ENCODE data around the gene ZBED2. TPM values are rescaled to one million over a fixed set of nuclear protein-coding genes. Genes with fewer than 3 reads are reported as not detected.
A peak's percentile ranks its signal among the peaks of the same experiment; 100 is the strongest.
"Not testable (repeated sequence)": the region's sequence is repeated elsewhere in the genome, so short reads cannot be mapped to it uniquely, and the experiment has no call there.

ZBED2 gene
- not detected in 2 replicates for total RNA-seq (2014; rRNA removed; shearing (Covaris generic); ENCODE audit: low replicate concordance)

GRCh38 chr3:111595232-111595631 lies at the start of gene ZBED2:
Gene ZBED2 (minus strand): TSS chr3:111595346. CDS start chr3:111594201, 1,145 bp downstream.
- Histone ChIP-seq H3K36me3 (ENCODE audit: insufficient read depth, low read length) (no peaks in the 10 kb centered on the region), H3K4me2 (ENCODE audit: low read depth, low read length, poor library complexity, severe bottlenecking) (no peak within 1 kb of the TSS), H3K9me3 (ENCODE audit: low read length) (no peaks in the 10 kb centered on the region), H3K79me2 (ENCODE audit: low read length) (no peaks in the 10 kb centered on the region), H4K20me1 (ENCODE audit: insufficient read depth, low read depth, low read length) (no peaks in the 10 kb centered on the region), H3K4me1 (ENCODE audit: low read length) (peaks cover 9% of the 10 kb centered on the region), H3K27ac (ENCODE audit: low read length) (no peak within 1 kb of the TSS), H3K27me3 (ENCODE audit: low read length) (no peaks in the 10 kb centered on the region), H3K9me2 (replicated peaks; ENCODE audit: insufficient read depth, low read length) (no peaks in the 10 kb centered on the region), H2AFZ (ENCODE audit: low read length) (no peak within 1 kb of the TSS), H3K9ac (ENCODE audit: low read length) (no peak within 1 kb of the TSS), H3K4me3 (ENCODE audit: low read length) (no peak within 1 kb of the TSS)
- no peak for DNase-seq

- Histone ChIP-seq H3K9ac (ENCODE audit: low read length) (no peak overlapping the region), H3K4me3 (ENCODE audit: low read length) (no peak overlapping the region), H3K79me2 (ENCODE audit: low read length) (no peaks in the 10 kb centered on the region), H3K9me3 (ENCODE audit: low read length) (no peaks in the 10 kb centered on the region), H3K27ac (ENCODE audit: low read length) (no peak overlapping the region), H3K4me1 (ENCODE audit: low read length) (no peaks in the 10 kb centered on the region), H4K20me1 (ENCODE audit: insufficient read depth, low read depth, low read length) (no peaks in the 10 kb centered on the region), H3K36me3 (ENCODE audit: insufficient read depth, low read length) (no peaks in the 10 kb centered on the region), H3K27me3 (ENCODE audit: low read length) (no peaks in the 10 kb centered on the region), H2AFZ (ENCODE audit: low read length) (no peak overlapping the region), H3K9me2 (replicated peaks; ENCODE audit: insufficient read depth, low read length) (no peaks in the 10 kb centered on the region), H3K4me2 (ENCODE audit: low read depth, low read length, poor library complexity, severe bottlenecking) (no peak overlapping the region)
- DNase-seq, result no peak
Observed at GRCh38 chr3:111639316-111639715, 44.2 kb upstream of the ZBED2 start.

GRCh38 chr3:111636366-111636885 lies 41.3 kb upstream of the ZBED2 start:
- H3K9me2 ChIP-seq (replicated peaks; ENCODE audit: insufficient read depth, low read length), result no peaks in the 10 kb centered on the region
- no peaks in the 10 kb centered on the region for H3K9me3 ChIP-seq (ENCODE audit: low read length)
- no peak overlapping the region for H2AFZ ChIP-seq (ENCODE audit: low read length)
- H3K79me2 ChIP-seq (ENCODE audit: low read length), result no peaks in the 10 kb centered on the region
- no peak for DNase-seq
- no peaks in the 10 kb centered on the region for H3K27me3 ChIP-seq (ENCODE audit: low read length)
- no peaks in the 10 kb centered on the region for H3K4me1 ChIP-seq (ENCODE audit: low read length)
- no peak overlapping the region for H3K4me2 ChIP-seq (ENCODE audit: low read depth, low read length, poor library complexity, severe bottlenecking)
- H3K36me3 ChIP-seq (ENCODE audit: insufficient read depth, low read length), result no peaks in the 10 kb centered on the region
- no peak overlapping the region for H3K4me3 ChIP-seq (ENCODE audit: low read length)
- no peak overlapping the region for H3K9ac ChIP-seq (ENCODE audit: low read length)
- no peaks in the 10 kb centered on the region for H4K20me1 ChIP-seq (ENCODE audit: insufficient read depth, low read depth, low read length)
- H3K27ac ChIP-seq (ENCODE audit: low read length), result no peak overlapping the region

GRCh38 chr3:111635403-111635802 lies 40.3 kb upstream of the ZBED2 start:
- Histone ChIP-seq H2AFZ (ENCODE audit: low read length) (no peak overlapping the region), H3K4me2 (ENCODE audit: low read depth, low read length, poor library complexity, severe bottlenecking) (no peak overlapping the region), H3K27ac (ENCODE audit: low read length) (no peak overlapping the region), H3K4me1 (ENCODE audit: low read length) (no peaks in the 10 kb centered on the region), H3K27me3 (ENCODE audit: low read length) (no peaks in the 10 kb centered on the region), H3K9ac (ENCODE audit: low read length) (no peak overlapping the region), H4K20me1 (ENCODE audit: insufficient read depth, low read depth, low read length) (no peaks in the 10 kb centered on the region), H3K4me3 (ENCODE audit: low read length) (no peak overlapping the region), H3K79me2 (ENCODE audit: low read length) (no peaks in the 10 kb centered on the region), H3K9me2 (replicated peaks; ENCODE audit: insufficient read depth, low read length) (no peaks in the 10 kb centered on the region), H3K9me3 (ENCODE audit: low read length) (no peaks in the 10 kb centered on the region), H3K36me3 (ENCODE audit: insufficient read depth, low read length) (no peaks in the 10 kb centered on the region)
- DNase-seq, result no peak

- H3K4me1 ChIP-seq (ENCODE audit: low read length); H3K4me2 ChIP-seq (ENCODE audit: low read depth, low read length, poor library complexity, severe bottlenecking); H3K27me3 ChIP-seq (ENCODE audit: low read length); H4K20me1 ChIP-seq (ENCODE audit: insufficient read depth, low read depth, low read length); H3K9me3 ChIP-seq (ENCODE audit: low read length); H3K4me3 ChIP-seq (ENCODE audit: low read length); H3K27ac ChIP-seq (ENCODE audit: low read length); H3K36me3 ChIP-seq (ENCODE audit: insufficient read depth, low read length); H2AFZ ChIP-seq (ENCODE audit: low read length); DNase-seq; H3K79me2 ChIP-seq (ENCODE audit: low read length); H3K9ac ChIP-seq (ENCODE audit: low read length); H3K9me2 ChIP-seq (replicated peaks; ENCODE audit: insufficient read depth, low read length): not testable (repeated sequence)
Observed at GRCh38 chr3:111630638-111631037, 35.5 kb upstream of the ZBED2 start.

- H3K9me3 ChIP-seq (ENCODE audit: low read length); H2AFZ ChIP-seq (ENCODE audit: low read length); H3K4me1 ChIP-seq (ENCODE audit: low read length); H3K79me2 ChIP-seq (ENCODE audit: low read length); H3K36me3 ChIP-seq (ENCODE audit: insufficient read depth, low read length); H3K4me3 ChIP-seq (ENCODE audit: low read length); H3K9me2 ChIP-seq (replicated peaks; ENCODE audit: insufficient read depth, low read length); H3K27me3 ChIP-seq (ENCODE audit: low read length); H3K9ac ChIP-seq (ENCODE audit: low read length); H4K20me1 ChIP-seq (ENCODE audit: insufficient read depth, low read depth, low read length); H3K4me2 ChIP-seq (ENCODE audit: low read depth, low read length, poor library complexity, severe bottlenecking); H3K27ac ChIP-seq (ENCODE audit: low read length); DNase-seq: not testable (repeated sequence)
Observed at GRCh38 chr3:111629018-111629417, 33.9 kb upstream of the ZBED2 start.

- Histone ChIP-seq H3K27ac (ENCODE audit: low read length) (no peak overlapping the region), H3K27me3 (ENCODE audit: low read length) (no peaks in the 10 kb centered on the region), H3K9me3 (ENCODE audit: low read length) (no peaks in the 10 kb centered on the region), H3K4me1 (ENCODE audit: low read length) (no peaks in the 10 kb centered on the region), H3K9me2 (replicated peaks; ENCODE audit: insufficient read depth, low read length) (no peaks in the 10 kb centered on the region), H3K9ac (ENCODE audit: low read length) (no peak overlapping the region), H4K20me1 (ENCODE audit: insufficient read depth, low read depth, low read length) (no peaks in the 10 kb centered on the region), H3K4me3 (ENCODE audit: low read length) (no peak overlapping the region), H3K36me3 (ENCODE audit: insufficient read depth, low read length) (no peaks in the 10 kb centered on the region), H2AFZ (ENCODE audit: low read length) (no peak overlapping the region), H3K4me2 (ENCODE audit: low read depth, low read length, poor library complexity, severe bottlenecking) (no peak overlapping the region), H3K79me2 (ENCODE audit: low read length) (no peaks in the 10 kb centered on the region)
- DNase-seq, result no peak
Observed at GRCh38 chr3:111627092-111627491, 31.9 kb upstream of the ZBED2 start.

- Histone ChIP-seq H3K4me3 (ENCODE audit: low read length) (no peak overlapping the region), H3K9me2 (replicated peaks; ENCODE audit: insufficient read depth, low read length) (no peaks in the 10 kb centered on the region), H3K4me1 (ENCODE audit: low read length) (no peaks in the 10 kb centered on the region), H3K27ac (ENCODE audit: low read length) (no peak overlapping the region), H4K20me1 (ENCODE audit: insufficient read depth, low read depth, low read length) (no peaks in the 10 kb centered on the region), H3K9ac (ENCODE audit: low read length) (no peak overlapping the region), H3K36me3 (ENCODE audit: insufficient read depth, low read length) (no peaks in the 10 kb centered on the region), H3K79me2 (ENCODE audit: low read length) (no peaks in the 10 kb centered on the region), H2AFZ (ENCODE audit: low read length) (no peak overlapping the region), H3K27me3 (ENCODE audit: low read length) (no peaks in the 10 kb centered on the region), H3K4me2 (ENCODE audit: low read depth, low read length, poor library complexity, severe bottlenecking) (no peak overlapping the region), H3K9me3 (ENCODE audit: low read length) (no peaks in the 10 kb centered on the region)
- DNase-seq, result peak; percentile 64
Observed at GRCh38 chr3:111621535-111621934, 26.4 kb upstream of the ZBED2 start.

- no peaks in the 10 kb centered on the region for H3K36me3 ChIP-seq (ENCODE audit: insufficient read depth, low read length)
- H3K79me2 ChIP-seq (ENCODE audit: low read length), result no peaks in the 10 kb centered on the region
- H3K9me3 ChIP-seq (ENCODE audit: low read length), result no peaks in the 10 kb centered on the region
- H2AFZ ChIP-seq (ENCODE audit: low read length), result no peak overlapping the region
- H3K27me3 ChIP-seq (ENCODE audit: low read length), result no peaks in the 10 kb centered on the region
- H3K4me3 ChIP-seq (ENCODE audit: low read length), result no peak overlapping the region
- no peaks in the 10 kb centered on the region for H4K20me1 ChIP-seq (ENCODE audit: insufficient read depth, low read depth, low read length)
- H3K4me2 ChIP-seq (ENCODE audit: low read depth, low read length, poor library complexity, severe bottlenecking), result no peak overlapping the region
- no peak overlapping the region for H3K9ac ChIP-seq (ENCODE audit: low read length)
- no peaks in the 10 kb centered on the region for H3K4me1 ChIP-seq (ENCODE audit: low read length)
- H3K27ac ChIP-seq (ENCODE audit: low read length), result no peak overlapping the region
- H3K9me2 ChIP-seq (replicated peaks; ENCODE audit: insufficient read depth, low read length), result no peaks in the 10 kb centered on the region
- DNase-seq, result no peak
Observed at GRCh38 chr3:111619833-111620232, 24.7 kb upstream of the ZBED2 start.
